NCI-H748 (cell line): ENCODE measurements around the gene PCDHB2.
"Not testable (repeated sequence)": the region's sequence is repeated elsewhere in the genome, so short reads cannot be mapped to it uniquely, and the experiment has no call there.

ENCODE experiments used
- DNase-seq: peaks from one replicate; lab custom pipeline; 2025; ENCODE audit not compliant: unreplicated experiment; lab: John Stamatoyannopoulos, UW

The PCDHB2 gene

DNA sequence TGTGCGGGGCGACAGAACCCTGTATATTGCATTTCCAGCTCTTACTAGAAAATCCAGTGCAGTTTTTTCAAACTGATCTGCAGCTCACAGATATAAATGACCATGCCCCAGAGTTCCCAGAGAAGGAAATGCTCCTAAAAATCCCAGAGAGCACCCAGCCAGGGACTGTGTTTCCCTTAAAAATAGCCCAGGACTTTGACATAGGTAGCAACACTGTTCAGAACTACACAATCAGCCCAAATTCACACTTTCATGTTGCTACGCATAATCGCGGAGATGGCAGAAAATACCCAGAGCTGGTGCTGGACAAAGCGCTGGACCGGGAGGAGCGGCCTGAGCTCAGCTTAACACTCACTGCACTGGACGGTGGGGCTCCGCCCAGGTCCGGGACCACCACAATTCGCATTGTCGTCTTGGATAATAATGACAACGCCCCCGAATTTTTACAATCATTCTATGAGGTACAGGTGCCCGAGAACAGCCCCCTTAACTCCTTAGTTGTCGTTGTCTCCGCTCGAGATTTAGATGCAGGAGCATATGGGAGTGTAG is 41.4 kb downstream of the PCDHB2 start:
- peak; percentile 45 for DNase-seq

DNA sequence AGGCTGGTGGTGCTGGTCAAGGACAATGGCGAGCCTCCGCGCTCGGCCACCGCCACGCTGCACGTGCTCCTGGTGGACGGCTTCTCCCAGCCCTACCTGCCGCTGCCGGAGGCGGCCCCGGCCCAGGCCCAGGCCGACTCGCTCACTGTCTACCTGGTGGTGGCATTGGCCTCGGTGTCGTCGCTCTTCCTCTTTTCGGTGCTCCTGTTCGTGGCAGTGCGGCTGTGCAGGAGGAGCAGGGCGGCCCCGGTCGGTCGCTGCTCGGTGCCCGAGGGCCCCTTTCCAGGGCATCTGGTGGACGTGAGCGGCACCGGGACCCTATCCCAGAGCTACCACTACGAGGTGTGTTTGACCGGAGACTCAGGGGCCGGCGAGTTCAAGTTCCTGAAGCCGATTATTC is 42.9 kb downstream of the PCDHB2 start:
- not testable (repeated sequence) for DNase-seq
